Measurements from ENCODE around the gene COMMD1.
"Not testable (repeated sequence)": the region's sequence is repeated elsewhere in the genome, so short reads cannot be mapped to it uniquely, and the experiment has no call there.

The COMMD1 gene

GRCh38 chr2:62032096-62032495 is 126.6 kb downstream of the COMMD1 start:
- DNase-seq, result no peak

- DNase-seq, result no peak
Measured at GRCh38 chr2:62034715-62035114, 129.2 kb downstream of the COMMD1 start.

DNA sequence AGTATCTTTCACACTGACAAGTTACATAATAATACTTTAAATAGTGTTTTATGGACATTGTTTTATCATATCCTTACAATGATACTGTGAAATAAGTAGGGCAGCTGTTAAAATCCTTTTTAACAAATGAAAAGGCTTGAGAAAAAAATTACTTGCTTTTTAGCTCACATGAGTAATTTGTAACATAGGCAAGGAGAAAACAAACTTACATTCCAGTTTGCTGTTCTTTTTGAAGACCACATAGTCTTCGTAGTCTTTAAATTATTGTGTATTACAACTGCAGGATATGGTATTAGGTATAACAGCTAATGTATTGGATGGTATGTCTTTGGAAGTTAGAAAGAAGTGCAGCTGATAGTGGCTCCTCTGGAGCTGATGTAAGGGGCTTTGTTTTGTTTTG is 130.8 kb downstream of the COMMD1 start:
- no peak for DNase-seq

DNA sequence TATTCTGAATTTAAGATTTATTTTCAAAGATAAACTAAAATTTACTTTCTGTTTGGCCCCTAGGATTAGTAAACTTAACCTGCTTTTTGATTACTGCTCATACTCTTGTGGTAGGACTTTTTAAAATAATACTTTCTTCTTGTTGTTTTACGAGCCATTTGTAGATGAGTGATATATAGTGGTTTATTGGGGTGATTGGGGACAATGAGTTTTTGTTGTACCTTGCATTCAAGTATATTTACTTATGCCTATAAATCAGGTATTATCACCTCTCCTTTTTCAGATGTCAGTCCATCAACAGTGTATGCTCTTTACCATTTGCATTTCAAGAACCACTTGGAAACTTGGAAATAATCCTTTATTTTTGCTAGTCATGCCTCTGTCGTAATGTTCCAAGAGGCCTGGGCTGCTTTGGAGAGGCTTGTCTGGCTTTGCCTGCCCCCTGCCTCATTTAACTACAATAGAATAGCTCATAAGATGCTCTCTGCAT is 131.3 kb downstream of the COMMD1 start:
- no peak for DNase-seq

DNA sequence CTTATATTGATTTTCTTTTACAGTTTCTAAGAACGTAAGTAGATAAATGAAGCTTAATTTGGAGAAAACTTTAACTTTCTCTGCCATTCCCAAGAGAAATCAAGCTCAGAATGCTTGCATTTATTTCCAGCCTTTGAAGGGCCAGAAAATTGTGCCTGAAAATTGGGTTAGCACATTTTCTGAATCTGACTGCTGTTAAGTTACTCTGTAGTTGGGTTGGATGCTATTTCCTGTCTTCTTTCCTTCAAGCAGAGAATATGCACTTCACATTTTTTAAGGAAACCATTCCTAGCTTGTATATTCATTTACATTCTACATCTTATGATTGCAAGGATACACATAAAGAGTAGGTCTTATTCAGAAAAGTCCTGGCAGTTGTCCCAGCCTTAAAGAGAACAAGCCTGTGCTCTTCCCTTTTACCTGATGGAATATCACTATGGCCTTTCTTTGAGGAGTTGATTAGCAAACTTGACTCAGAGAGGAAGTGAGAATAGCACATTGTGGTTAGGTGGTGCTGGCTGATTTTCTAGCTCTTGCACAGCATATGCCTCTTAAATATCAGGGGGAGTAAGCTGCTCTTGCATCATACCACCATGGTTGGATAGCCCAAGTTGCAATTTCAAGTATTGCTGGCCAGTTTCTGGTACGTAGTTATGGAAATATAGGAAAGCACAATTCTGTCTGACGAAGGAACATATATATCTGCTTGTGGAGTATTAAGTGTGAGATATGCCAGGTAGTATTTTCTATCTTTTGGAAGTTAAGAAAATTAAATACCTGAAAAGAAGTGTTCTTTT is 133.7 kb downstream of the COMMD1 start:
- DNase-seq, result no peak

GRCh38 chr2:62040926-62041325 is 135.5 kb downstream of the COMMD1 start:
- DNase-seq, result no peak

DNA sequence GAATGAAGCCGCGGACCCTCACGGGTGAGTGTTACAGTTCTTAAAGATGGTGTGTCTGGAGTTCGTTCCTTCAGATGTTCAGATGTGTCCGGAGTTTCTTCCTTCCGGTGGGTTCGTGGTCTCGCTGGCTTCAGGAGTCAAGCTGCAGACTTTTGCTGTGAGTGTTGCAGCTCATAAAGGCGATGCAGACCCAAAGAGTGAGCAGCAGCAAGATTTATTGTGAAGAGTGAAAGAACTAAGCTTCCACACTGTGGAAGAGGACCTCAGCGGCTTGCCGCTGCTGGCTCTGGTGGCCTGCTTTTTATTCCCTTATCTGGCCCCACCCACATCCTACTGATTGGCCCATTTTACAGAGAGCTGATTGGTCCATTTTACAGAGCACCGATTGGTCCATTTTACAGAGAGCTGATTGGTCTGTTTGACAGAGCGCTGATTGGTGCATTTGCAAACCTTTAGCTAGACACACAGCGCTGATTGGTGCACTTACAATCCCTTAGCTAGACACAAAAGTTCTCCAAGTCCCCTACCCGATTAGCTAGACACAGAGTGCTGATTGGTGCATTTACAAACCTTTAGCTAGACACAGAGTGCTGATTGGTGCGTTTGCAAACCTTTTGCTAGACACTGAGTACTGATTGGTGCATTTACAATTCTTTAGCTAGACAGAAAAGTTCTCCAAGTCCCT is 136.4 kb downstream of the COMMD1 start:
- DNase-seq, result not testable (repeated sequence)

- DNase-seq, result no peak
Measured at GRCh38 chr2:62042400-62042799, 136.9 kb downstream of the COMMD1 start.

DNA sequence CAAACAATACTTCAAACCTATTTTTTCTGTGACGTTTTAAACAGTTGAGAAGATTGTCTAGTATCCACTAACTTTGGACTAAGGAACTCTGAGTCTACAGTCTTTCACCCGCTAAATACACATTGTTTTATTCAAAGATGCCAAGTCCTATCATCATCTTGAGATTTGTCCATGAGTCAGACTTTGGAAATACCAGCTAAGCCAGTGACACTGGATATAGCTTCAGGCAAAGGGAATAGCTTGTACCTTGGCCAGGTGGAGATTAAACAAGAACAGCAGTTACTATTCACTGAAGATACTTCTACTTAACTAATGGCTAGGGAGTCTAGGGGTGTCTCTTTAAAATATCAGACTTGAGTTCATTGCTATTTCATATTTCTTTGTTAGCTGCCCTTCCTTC is 137.5 kb downstream of the COMMD1 start:
- DNase-seq, result no peak

DNA sequence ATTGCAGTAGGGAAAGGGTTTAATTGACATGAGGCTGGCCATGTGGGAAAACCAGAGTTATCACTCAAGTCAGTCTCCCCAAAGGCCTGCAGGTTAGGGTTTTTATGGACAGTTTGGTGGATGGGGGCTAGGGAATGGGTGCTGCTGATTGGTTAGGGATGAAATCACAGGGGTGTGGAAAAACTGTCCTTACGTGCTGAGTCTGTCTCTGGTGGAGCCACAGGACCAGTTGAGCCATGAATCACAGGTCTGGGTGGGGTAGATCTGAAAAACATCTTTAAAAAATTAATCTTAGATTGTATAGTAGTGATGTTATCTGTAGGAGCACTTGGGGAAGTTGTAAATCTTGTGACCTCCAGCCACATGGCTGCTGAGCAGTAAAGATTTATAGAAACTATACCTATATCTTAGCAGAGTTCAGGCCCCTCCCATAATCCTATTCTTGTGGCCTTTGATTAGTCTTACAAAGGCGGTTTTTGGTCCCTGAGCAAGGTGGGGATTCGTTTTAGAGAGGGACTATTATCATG is 139.6 kb downstream of the COMMD1 start:
- no peak for DNase-seq

DNA sequence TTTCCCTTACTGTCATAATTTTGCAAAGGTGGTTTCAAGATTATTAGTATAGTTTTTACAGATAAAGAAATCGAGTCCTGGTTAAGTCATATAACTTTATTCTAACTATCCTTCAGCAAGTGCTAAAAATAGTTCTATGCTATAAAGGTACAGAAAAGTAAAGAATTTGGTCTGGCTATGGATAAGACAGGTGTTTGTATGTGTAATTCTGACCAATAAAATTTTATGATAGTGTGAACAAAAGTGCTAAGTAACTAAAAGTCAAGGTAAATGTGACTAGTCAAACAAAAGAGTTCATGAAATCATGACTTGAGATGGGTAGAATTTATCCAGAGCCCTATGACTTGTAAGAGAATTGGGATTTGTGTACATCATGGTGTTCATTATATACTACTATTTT is 140.7 kb downstream of the COMMD1 start:
- DNase-seq, result no peak

- no peak for DNase-seq
Measured at GRCh38 chr2:62050456-62051045, 145.1 kb downstream of the COMMD1 start.

- no peak for DNase-seq
Measured at GRCh38 chr2:62054029-62054791, 148.7 kb downstream of the COMMD1 start.

- no peak for DNase-seq
Measured at GRCh38 chr2:62054916-62055450, 149.5 kb downstream of the COMMD1 start.

DNA sequence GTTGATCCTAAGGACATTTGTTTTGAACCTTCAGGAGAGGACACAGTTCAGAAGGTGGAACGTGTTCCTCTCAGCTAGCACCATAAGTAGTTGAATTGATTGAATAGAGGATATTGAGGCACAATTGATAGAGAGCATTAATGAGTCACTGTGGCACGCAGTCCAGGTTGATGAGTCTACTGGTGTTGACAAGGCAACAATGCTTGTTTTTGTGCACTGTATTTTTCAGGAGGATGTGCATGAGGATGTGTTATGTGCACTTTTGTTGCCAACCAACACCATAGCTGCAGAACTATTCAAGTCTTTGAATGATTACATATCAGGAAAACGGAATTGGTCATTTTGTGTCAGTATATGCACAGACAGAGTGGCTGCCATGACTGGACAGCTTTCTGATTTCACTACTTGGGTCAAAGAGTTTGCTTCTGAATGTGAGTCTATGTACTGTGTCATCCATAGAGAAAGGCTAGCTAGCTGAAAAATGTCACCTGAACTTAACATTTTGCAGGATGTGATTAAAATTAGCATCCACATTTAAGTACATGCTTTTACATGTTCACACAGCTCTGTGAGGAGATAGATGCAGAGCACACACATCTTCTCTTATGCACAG is 150.4 kb downstream of the COMMD1 start:
- no peak for DNase-seq

GRCh38 chr2:62056341-62056740 is 150.9 kb downstream of the COMMD1 start:
- no peak for DNase-seq

- no peak for DNase-seq
Measured at GRCh38 chr2:62065243-62065642, 159.8 kb downstream of the COMMD1 start.

- no peak for DNase-seq
Measured at GRCh38 chr2:62071126-62071598, 165.7 kb downstream of the COMMD1 start.

DNA sequence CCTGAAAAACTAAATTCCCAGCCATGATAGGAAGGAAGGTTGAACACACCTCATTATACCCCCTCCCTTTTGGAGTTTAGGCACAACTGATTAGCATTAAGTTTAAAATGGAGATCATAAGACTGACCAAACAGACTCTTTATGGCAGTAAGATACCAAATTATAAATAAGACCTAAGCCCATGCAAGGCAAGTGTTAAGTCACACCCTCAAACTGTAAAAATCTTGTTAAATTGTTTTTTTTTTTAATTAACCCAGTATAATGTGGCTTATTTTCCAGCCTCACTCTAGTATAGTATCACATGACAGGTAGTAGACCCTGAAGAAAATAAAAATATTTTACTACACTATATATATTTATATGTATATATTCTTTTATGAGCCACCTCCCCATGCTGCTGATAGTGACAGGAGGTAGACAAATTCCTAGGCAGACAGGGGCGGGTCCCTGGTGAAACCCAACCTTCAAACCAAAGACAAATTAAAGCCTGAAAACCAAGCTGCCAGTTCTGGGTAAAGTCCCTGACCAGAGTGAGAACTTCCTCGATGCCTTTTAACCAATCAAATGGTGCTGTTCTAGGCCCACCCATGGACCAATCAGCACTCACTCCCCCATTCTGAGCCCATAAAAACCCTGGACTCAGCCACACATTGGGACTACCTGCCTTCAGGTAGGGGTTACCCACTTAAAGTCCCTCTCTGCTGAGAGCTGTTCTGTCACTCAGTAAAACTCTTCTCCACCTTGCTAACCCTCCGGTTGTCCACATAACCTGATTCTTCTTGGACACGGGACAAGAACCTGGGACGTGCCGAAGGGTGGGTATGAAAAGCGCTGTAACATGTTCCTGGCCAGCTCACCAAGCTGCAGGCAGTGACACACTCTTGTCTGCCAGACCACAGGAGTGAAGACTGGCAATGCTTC is 166.5 kb downstream of the COMMD1 start:
- DNase-seq, result no peak

- DNase-seq, result no peak
Measured at GRCh38 chr2:62074233-62074632, 168.8 kb downstream of the COMMD1 start.

Measured in activated CD4-positive, alpha-beta T cell treated with anti-CD3 and anti-CD28 coated beads for 1 hour (primary cell).